Hindlimb muscle (tissue), 1 donor: ENCODE measurements around the gene PIP4P1. TPM values are rescaled to one million over a fixed set of nuclear protein-coding genes. Genes with fewer than 3 reads are reported as not detected.

Source experiments
- DNase-seq: peaks from one replicate; pipeline ENCODE4 v3.0.0-alpha.2; 2013
- polyA plus RNA-seq: library from polyadenylated mRNA; unstranded; fragments of 120-200 nt; gene quantifications from one replicate; pipeline ENCODE4 v1.2.1, GENCODE V29; 2013; ENCODE audit not compliant: insufficient read length

The PIP4P1 gene
- polyA plus RNA-seq, 1 donor, result 18.6 TPM

- DNase-seq, result no peak
These were observed 26.3 kb downstream of the PIP4P1 start for GRCh38 chr14:20434701-20435581.

GRCh38 chr14:20429801-20430669 is 31.2 kb downstream of the PIP4P1 start:
- DNase-seq, result no peak

GRCh38 chr14:20428802-20429201 is 32.4 kb downstream of the PIP4P1 start:
- DNase-seq, result no peak

GRCh38 chr14:20428010-20428365 is 33.2 kb downstream of the PIP4P1 start:
- no peak for DNase-seq

- no peak for DNase-seq
These were observed 33.8 kb downstream of the PIP4P1 start for GRCh38 chr14:20427231-20428009.

GRCh38 chr14:20424851-20425250 is 36.4 kb downstream of the PIP4P1 start:
- DNase-seq, result no peak

GRCh38 chr14:20422886-20423285 is 38.3 kb downstream of the PIP4P1 start:
- no peak for DNase-seq

- no peak for DNase-seq
These were observed 40.0 kb downstream of the PIP4P1 start for GRCh38 chr14:20421267-20421666.

- DNase-seq, result no peak
These were observed 41.8 kb downstream of the PIP4P1 start for GRCh38 chr14:20419419-20419818.

GRCh38 chr14:20418501-20418909 is 42.7 kb downstream of the PIP4P1 start:
- no peak for DNase-seq

GRCh38 chr14:20417250-20418186 is 43.7 kb downstream of the PIP4P1 start:
- DNase-seq, result no peak

GRCh38 chr14:20416223-20416622 is 45.0 kb downstream of the PIP4P1 start:
- no peak for DNase-seq

GRCh38 chr14:20415782-20416206 is 45.4 kb downstream of the PIP4P1 start:
- DNase-seq, result no peak

GRCh38 chr14:20413744-20414082 is 47.5 kb downstream of the PIP4P1 start:
- no peak for DNase-seq

- peak; percentile 85 for DNase-seq
These were observed 48.1 kb downstream of the PIP4P1 start, which contains the start of gene TEP1 for GRCh38 chr14:20412876-20413743. Gene TEP1, minus strand, starts transcription at chr14:20413501. Its CDS starts 5,062 bp downstream, at chr14:20408439.

- no peak for DNase-seq
These were observed 48.8 kb downstream of the PIP4P1 start for GRCh38 chr14:20412411-20412810.

GRCh38 chr14:20409226-20409625 is 52.0 kb downstream of the PIP4P1 start:
- DNase-seq, result no peak
